Measurements from ENCODE around the gene DNAH2. TPM values are rescaled to one million over a fixed set of nuclear protein-coding genes. Genes with fewer than 3 reads are reported as not detected.

The DNAH2 gene
- total RNA-seq, 1 donor from 2014 or later, result not detected

GRCh38 chr17:7703584-7704479 lies 13.7 kb upstream of the DNAH2 start:
- DNase-seq, result peak; percentile 53

DNA sequence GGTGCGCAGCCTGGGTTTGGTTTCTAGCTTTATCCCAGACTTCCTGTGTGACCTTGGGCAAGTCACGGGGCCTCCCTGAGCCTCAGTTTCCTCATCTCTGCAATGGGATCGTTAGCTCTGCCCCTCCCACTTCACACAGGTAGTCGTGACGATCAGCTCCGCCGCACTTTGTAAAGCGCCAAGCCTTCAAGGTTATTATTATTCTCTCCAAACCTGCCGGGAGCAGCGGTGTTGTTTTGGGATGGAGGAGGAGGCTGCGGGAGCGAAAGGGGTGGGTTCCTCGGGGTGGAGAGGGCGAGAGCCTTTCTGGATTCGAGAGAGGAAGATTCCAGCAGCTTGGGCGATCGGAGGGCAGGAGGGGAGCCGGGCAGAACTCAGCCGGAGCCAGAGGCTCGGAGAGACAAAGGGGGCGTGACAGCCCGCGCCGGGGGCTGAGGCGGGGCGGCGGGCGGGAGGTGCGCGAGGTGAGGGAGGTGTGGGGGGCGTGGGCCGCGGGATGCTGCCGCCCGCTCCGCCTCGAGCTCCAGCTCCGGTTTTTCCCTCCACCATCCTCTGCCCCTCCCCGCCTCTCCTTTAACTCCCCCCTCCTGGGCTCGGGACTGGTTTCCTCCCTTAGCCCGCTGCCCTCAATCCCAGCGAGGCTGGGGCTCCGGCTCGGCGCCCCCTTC lies 12.8 kb upstream of the DNAH2 start, which contains the start of gene EFNB3:
Gene EFNB3 (plus strand): TSS at position 602 of the 668 bp plus-strand sequence. CDS start 397 bp downstream, outside the sequence.
- DNase-seq, result peak; percentile 36

GRCh38 chr17:7705269-7706255 lies 12.0 kb upstream of the DNAH2 start:
- no peak for DNase-seq

DNA sequence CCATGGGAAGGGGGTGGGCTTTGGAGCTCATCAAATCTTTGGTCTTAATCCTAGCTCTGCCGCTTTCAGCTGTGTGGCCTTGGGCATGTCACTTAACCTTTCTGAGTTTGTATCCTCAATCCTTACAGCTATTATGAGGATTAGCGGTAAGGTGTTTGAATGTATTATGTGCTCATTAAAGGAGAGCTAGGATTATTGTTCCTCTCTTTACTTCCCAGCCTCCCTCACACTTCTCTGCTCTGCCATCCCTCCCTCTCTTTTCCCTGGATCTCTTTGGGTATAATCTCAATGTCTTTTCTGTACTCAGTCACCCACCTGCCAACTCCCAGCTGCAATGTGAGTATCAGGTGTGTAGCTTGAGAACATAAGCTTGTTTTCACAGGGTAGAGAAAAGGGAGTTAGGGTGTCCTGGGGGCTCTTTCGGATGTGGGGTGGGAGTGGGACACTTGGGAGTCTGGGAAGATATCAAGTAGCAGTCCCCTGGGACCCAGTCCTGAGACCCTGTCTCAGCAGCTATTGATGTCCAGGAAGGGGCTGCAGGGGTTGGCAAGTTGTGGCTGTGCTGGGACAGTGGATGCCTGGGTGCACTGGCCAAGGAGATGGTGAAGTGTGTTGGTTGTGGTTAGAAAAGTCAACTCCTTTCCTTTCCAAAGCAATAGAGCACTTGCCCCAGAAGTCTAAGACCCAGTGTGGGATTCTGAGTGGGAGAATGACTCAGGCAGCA lies 10.8 kb upstream of the DNAH2 start:
- no peak for DNase-seq

GRCh38 chr17:7707446-7707845 lies 10.1 kb upstream of the DNAH2 start:
- no peak for DNase-seq

- DNase-seq, result no peak
Observed at GRCh38 chr17:7707858-7708750, 9.4 kb upstream of the DNAH2 start.

DNA sequence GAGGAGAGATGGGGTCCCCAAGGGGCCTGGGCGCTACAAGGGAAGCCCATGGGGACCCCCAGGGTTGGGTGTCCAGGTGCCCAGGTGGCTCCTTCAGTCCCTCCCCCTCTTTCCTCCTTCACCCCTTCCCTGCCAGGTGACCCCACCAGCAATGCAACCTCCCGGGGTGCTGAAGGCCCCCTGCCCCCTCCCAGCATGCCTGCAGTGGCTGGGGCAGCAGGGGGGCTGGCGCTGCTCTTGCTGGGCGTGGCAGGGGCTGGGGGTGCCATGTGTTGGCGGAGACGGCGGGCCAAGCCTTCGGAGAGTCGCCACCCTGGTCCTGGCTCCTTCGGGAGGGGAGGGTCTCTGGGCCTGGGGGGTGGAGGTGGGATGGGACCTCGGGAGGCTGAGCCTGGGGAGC lies 8.5 kb upstream of the DNAH2 start:
- DNase-seq, result no peak

DNA sequence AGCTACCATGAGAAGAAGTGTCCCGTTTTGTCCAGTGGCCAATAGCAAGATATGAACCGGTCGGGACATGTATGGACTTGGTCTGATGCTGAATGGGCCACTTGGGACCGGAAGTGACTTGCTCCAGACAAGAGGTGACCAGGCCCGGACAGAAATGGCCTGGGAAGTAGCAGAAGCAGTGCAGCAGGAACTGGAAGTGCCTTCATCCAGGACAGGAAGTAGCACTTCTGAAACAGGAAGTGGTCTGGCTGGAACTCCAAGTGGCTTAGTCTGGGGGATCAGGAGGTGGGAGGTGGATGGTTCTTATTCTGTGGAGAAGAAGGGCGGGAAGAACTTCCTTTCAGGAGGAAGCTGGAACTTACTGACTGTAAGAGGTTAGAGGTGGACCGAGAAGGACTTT lies 7.2 kb upstream of the DNAH2 start:
- no peak for DNase-seq

- DNase-seq, result no peak
Observed at GRCh38 chr17:7711051-7711755, 6.3 kb upstream of the DNAH2 start.

DNA sequence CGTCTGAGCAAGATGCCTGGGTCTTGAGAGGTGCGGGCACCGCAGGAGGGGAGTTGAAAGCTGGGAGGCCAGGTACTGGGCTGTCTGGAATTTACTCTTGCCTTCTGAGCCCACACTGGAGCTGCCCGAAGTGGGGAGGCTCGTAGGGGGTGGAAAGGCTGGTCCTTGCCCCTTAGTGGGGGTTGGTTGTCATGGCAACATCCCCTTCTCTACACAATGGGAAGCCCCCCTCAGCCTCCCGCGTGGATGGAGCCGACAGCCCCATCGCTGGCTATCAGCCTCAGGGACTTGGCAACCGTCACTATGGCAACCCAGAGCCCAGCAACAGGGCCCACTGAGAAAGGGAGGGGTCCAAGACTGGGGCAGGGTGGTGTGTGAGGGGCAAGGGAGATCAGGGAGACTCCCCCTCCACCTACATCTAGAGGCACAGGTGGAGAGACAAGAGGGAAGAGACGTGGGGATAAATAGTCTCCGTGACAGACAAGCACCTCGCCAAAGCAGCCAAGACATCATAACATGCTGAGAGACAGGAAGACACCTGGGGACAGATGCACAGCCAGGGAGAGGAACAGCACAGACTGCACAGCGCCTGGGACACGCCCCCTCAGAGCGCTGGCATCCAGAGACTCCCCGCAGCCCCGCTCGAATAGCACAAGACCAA lies 5.3 kb upstream of the DNAH2 start:
- no peak for DNase-seq

GRCh38 chr17:7713782-7714181 lies 3.8 kb upstream of the DNAH2 start:
- DNase-seq, result no peak

DNA sequence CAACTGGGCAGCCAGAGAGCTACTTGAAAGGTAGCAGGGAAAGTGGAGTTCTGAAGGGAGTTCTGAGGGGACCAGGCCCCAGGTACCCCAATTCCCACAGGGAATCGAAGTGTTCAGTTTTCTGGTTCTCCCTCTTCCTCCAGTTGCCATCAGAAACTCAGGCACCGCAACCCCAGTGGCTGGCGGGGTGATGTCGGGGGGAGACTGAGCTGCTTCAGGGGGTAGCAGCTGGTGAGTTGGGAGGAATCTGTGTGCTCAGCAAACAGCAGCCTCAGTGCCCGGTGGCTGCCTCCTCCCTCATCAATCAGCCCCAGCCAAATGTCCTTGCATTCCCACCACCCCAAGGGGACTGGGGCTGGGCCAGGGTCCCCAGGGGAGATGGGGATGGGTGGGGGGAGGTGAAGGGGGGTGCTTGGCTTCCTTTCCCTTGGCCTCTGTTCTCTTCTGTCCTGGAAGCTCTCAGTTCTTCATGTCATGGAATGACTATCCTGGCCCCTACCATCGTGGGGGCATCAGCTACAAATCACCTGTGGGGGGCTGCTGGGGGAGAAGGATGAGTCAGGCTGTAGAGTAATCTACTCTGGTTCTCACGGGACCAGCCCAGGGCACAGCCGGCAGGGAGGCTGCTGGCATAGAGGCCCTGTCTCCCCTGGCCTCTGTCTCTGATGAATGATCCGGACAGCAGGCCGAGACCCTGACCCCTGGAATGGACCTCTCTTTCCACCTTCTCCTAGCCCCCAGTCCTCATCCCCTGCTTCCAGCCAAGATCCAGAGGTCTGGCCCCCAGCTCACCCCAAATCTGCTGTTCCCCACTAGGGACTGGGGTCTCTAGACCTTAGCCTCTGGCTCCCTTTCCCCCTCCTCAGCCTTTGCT lies 2.6 kb upstream of the DNAH2 start:
- no peak for DNase-seq

GRCh38 chr17:7715936-7716886 lies 1.3 kb upstream of the DNAH2 start:
- DNase-seq, result no peak

- DNase-seq, result no peak
Observed at GRCh38 chr17:7717756-7718350, 309 bp downstream of the DNAH2 start.

DNA sequence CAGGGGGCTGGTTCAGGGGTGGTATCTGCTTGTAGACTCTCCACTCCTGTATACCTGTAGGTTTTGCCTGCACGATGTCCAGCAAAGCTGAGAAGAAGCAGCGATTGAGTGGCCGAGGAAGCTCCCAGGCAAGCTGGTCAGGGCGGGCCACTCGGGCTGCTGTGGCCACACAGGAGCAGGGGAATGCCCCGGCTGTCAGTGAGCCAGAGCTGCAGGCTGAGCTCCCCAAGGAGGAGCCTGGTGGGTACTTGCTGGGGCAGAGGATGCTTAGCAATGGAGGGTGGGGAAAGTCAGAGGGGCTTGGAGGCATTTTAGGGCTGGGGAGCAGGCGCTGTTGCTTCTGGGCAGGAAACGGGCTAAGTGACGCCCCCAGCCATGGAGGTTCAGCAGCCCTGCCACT lies 2.1 kb downstream of the DNAH2 start:
- DNase-seq, result no peak

- no peak for DNase-seq
Observed at GRCh38 chr17:7720125-7720524, 2.6 kb downstream of the DNAH2 start.

- DNase-seq, result no peak
Observed at GRCh38 chr17:7721612-7722011, 4.1 kb downstream of the DNAH2 start.

Data from dermis blood vessel endothelial cell (primary cell).